ENCODE data around the gene PRSS36. TPM values are rescaled to one million over a fixed set of nuclear protein-coding genes. Genes with fewer than 3 reads are reported as not detected.

Gene PRSS36
- polyA plus RNA-seq, 1 experiment: 0.24 TPM

GRCh38 chr16:31194898-31195297, 45.0 kb upstream of the PRSS36 start:
- TF ChIP-seq CTCF (IDR thresholded peaks at IDR 0.05; ENCODE audit: low read depth, low read length): no peak
- ChIA-PET CTCF (no interaction called here), POLR2A (interaction anchor here (0.8 to 0.9 kb wide), 2 partner anchors 11 to 248 kb away, joined by 3 to 5 read pairs; partner anchors contain the start of gene ZNF843)
- H3K27me3 ChIP-seq (ENCODE audit: control insufficient read depth, insufficient read depth, low read length): no peaks in the 10 kb centered on the region
- DNase-seq (ENCODE audit: low read depth, low spot score): no peak
- H3K4me3 ChIP-seq (ENCODE audit: low read depth, low read length): no peak overlapping the region
- no peak overlapping the region for H3K27ac ChIP-seq (ENCODE audit: low read depth, low read length)
- H3K9me3 ChIP-seq (ENCODE audit: control insufficient read depth, insufficient read depth, low read length): no peaks in the 10 kb centered on the region

GRCh38 chr16:31193874-31194273, 44.0 kb upstream of the PRSS36 start:
- no peaks in the 10 kb centered on the region for H3K9me3 ChIP-seq (ENCODE audit: control insufficient read depth, insufficient read depth, low read length)
- no peaks in the 10 kb centered on the region for H3K27me3 ChIP-seq (ENCODE audit: control insufficient read depth, insufficient read depth, low read length)
- peak overlapping the region; percentile 2 for H3K27ac ChIP-seq (ENCODE audit: low read depth, low read length)
- no peak overlapping the region for H3K4me3 ChIP-seq (ENCODE audit: low read depth, low read length)
- CTCF ChIA-PET: no interaction called here
- DNase-seq (ENCODE audit: low read depth, low spot score): no peak
- POLR2A ChIA-PET: interaction anchor here (0.5 to 2.5 kb wide), 4 partner anchors 8 to 304 kb away, joined by 3 to 11 read pairs (median 4); partner anchors contain the start of genes FUS and PYCARD
- no peak for TF ChIP-seq CTCF (IDR thresholded peaks at IDR 0.05; ENCODE audit: low read depth, low read length)

GRCh38 chr16:31192856-31193642, 43.2 kb upstream of the PRSS36 start:
- POLR2A ChIA-PET: interaction anchor here (0.5 to 2.5 kb wide), 7 partner anchors 9 to 680 kb away, joined by 3 to 11 read pairs (median 3); partner anchors contain the start of genes FUS and PYCARD
- no peaks in the 10 kb centered on the region for H3K9me3 ChIP-seq (ENCODE audit: control insufficient read depth, insufficient read depth, low read length)
- no peak for TF ChIP-seq CTCF (IDR thresholded peaks at IDR 0.05; ENCODE audit: low read depth, low read length)
- H3K27ac ChIP-seq (ENCODE audit: low read depth, low read length): no peak overlapping the region
- CTCF ChIA-PET: no interaction called here
- H3K27me3 ChIP-seq (ENCODE audit: control insufficient read depth, insufficient read depth, low read length): no peaks in the 10 kb centered on the region
- H3K4me3 ChIP-seq (ENCODE audit: low read depth, low read length): no peak overlapping the region
- no peak for DNase-seq (ENCODE audit: low read depth, low spot score)

GRCh38 chr16:31191697-31192428, 42.0 kb upstream of the PRSS36 start:
- no peak for TF ChIP-seq CTCF (IDR thresholded peaks at IDR 0.05; ENCODE audit: low read depth, low read length)
- no peak overlapping the region for H3K27ac ChIP-seq (ENCODE audit: low read depth, low read length)
- no peak overlapping the region for H3K4me3 ChIP-seq (ENCODE audit: low read depth, low read length)
- no peaks in the 10 kb centered on the region for H3K9me3 ChIP-seq (ENCODE audit: control insufficient read depth, insufficient read depth, low read length)
- DNase-seq (ENCODE audit: low read depth, low spot score): no peak
- ChIA-PET CTCF (no interaction called here), POLR2A (interaction anchor here (1.4 to 2.5 kb wide), 2 partner anchors 9 to 12 kb away, joined by 5 to 11 read pairs; partner anchors contain the start of gene FUS)
- H3K27me3 ChIP-seq (ENCODE audit: control insufficient read depth, insufficient read depth, low read length): no peaks in the 10 kb centered on the region

Data from AG04450 (cell line).